HL-60 (cell line): ENCODE data around the gene RNF144A.

Experiments used
- DNase-seq, 2 experiments: peaks; one replicate each; pipeline ENCODE4 v3.0.0-alpha.2; 2010 to 2020; ENCODE audit warnings: low read depth in 1 of 2, low spot score in 1 of 2
- H3K27ac ChIP-seq: fragments of 250-450 bp; sonication (Bioruptor Pico); replicated peaks from 2 replicates; pipeline ENCODE4 v1.5.1; 2020; ENCODE audit warnings: mild to moderate bottlenecking, moderate library complexity
- H3K27me3 ChIP-seq: fragments of 250-450 bp; sonication (Bioruptor Pico); 2 replicates; pipeline ENCODE4 v1.5.1; 2021; ENCODE audit warnings: mild to moderate bottlenecking, moderate library complexity; ENCODE audit not compliant: insufficient read depth, poor library complexity, severe bottlenecking
- H3K4me3 ChIP-seq: replicated peaks from 2 replicates; pipeline ENCODE4 v1.5.1; 2011; ENCODE audit warnings: mild to moderate bottlenecking, control low read depth, low read length; ENCODE audit not compliant: insufficient read depth
- CTCF ChIP-seq: IDR thresholded peaks from one replicate; pipeline ENCODE4 v1.5.1; 2011; ENCODE audit warnings: low read length, control low read depth, inconsistent platforms; ENCODE audit not compliant: insufficient read depth
- GABPA ChIP-seq: IDR thresholded peaks from 2 replicates; pipeline ENCODE4 v1.6.1; 2012; ENCODE audit warnings: low read depth
- POLR2AphosphoS5 ChIP-seq: IDR thresholded peaks from 2 replicates; pipeline ENCODE4 v1.6.1; 2012; ENCODE audit warnings: low read depth
- SPI1 ChIP-seq: IDR thresholded peaks from 2 replicates; pipeline ENCODE4 v1.6.1; 2012; ENCODE audit warnings: low read depth, mild to moderate bottlenecking, borderline replicate concordance
- TF ChIP-seq, protein P1 (sequence below): IDR thresholded peaks from 2 replicates; pipeline ENCODE4 v1.6.1; 2012; ENCODE audit warnings: low read depth; ENCODE audit not compliant: insufficient replicate concordance

The RNF144A gene

DNA sequence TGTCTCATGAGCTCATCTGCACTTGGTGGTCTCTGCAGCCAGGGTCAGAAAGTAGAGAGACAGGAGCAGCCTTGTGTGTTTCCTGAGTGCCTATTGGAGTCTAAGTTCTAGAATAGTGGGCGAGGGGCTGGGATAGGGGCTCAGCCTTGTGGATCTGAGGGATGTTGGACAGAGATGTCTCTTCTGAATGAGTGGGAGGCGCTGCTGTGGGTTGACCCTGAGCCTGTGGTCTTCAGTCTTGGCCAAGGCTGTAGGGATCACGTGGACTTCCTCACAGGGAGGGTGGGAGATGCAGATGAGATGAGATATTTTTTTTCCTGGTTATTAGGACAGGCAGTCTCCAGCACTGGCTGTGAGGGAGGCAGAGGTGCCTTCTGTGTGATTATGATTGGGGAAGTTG, 61.8 kb downstream of the RNF144A start:
- Histone ChIP-seq H3K4me3 (no peak overlapping the region), H3K27me3 (no peaks in the 10 kb centered on the region), H3K27ac (no peak overlapping the region)
- no peak for TF ChIP-seq CTCF
- TF ChIP-seq, protein P1, sequence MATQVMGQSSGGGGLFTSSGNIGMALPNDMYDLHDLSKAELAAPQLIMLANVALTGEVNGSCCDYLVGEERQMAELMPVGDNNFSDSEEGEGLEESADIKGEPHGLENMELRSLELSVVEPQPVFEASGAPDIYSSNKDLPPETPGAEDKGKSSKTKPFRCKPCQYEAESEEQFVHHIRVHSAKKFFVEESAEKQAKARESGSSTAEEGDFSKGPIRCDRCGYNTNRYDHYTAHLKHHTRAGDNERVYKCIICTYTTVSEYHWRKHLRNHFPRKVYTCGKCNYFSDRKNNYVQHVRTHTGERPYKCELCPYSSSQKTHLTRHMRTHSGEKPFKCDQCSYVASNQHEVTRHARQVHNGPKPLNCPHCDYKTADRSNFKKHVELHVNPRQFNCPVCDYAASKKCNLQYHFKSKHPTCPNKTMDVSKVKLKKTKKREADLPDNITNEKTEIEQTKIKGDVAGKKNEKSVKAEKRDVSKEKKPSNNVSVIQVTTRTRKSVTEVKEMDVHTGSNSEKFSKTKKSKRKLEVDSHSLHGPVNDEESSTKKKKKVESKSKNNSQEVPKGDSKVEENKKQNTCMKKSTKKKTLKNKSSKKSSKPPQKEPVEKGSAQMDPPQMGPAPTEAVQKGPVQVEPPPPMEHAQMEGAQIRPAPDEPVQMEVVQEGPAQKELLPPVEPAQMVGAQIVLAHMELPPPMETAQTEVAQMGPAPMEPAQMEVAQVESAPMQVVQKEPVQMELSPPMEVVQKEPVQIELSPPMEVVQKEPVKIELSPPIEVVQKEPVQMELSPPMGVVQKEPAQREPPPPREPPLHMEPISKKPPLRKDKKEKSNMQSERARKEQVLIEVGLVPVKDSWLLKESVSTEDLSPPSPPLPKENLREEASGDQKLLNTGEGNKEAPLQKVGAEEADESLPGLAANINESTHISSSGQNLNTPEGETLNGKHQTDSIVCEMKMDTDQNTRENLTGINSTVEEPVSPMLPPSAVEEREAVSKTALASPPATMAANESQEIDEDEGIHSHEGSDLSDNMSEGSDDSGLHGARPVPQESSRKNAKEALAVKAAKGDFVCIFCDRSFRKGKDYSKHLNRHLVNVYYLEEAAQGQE = no peak
- TF ChIP-seq GABPA = no peak
- no peak for TF ChIP-seq SPI1
- TF ChIP-seq POLR2AphosphoS5 = no peak
- no peak for DNase-seq

GRCh38 chr2:6982449-6982848, 65.2 kb downstream of the RNF144A start:
- Histone ChIP-seq H3K27me3 (no peaks in the 10 kb centered on the region), H3K4me3 (no peak overlapping the region), H3K27ac (no peak overlapping the region)
- TF ChIP-seq POLR2AphosphoS5 (no peak), GABPA (no peak), SPI1 (no peak), CTCF (no peak)
- TF ChIP-seq, protein P1 = no peak
- DNase-seq = peak in 1 of 2 experiments; percentile 45

DNA sequence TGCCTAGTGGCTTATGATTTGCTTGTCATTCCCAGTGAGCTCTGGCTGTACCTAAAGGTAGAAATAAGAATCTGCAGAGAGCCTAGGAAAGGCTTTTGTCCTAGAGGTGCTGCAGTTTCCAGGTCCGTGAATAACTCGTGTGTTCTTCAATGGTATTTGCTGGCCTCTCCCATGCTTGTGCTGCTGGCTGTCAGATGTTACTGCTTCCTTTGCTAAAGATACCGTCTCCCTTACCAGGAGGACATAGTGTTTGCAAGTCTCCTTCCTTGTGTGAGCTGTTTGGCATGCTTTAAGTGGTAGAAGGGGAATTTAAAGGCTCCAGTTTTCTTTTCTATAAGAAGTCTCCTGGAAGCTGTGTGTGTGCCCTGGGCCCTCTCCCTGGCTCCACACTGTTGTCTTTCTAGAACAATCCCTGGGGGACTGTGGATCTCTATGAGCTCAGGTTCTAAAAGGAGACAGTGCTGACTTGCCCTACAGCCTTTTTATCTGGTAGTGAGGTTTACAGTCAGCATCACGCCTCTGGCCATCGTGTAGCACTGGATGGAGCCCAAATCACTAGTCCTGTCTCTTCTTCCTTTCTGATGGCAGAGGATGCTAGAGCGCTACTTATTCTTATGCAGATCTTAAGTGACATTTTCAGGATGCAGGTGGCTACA, 65.8 kb downstream of the RNF144A start:
- Histone ChIP-seq H3K4me3 (no peak overlapping the region), H3K27me3 (no peaks in the 10 kb centered on the region), H3K27ac (no peak overlapping the region)
- TF ChIP-seq SPI1 = no peak
- TF ChIP-seq CTCF = no peak
- TF ChIP-seq, protein P1 = no peak
- no peak for TF ChIP-seq GABPA
- TF ChIP-seq POLR2AphosphoS5 = no peak
- no peak for DNase-seq
